Ascending aorta (tissue), 2 donors: ENCODE results near the gene MAML3. TPM values are rescaled to one million over a fixed set of nuclear protein-coding genes. Genes with fewer than 3 reads are reported as not detected.

Experiments used
- DNase-seq, 2 donors: peaks; one replicate each; pipeline ENCODE4 v3.0.0-alpha.2; 2019; ENCODE audit warnings: low spot score in 2 of 2
- H3K27ac ChIP-seq, 2 donors: fragments of 200-600 bp; sonication (generic); one replicate each; pipeline ENCODE4 v1.5.1; 2016 to 2017; ENCODE audit warnings: mild to moderate bottlenecking in 1 of 2
- H3K27me3 ChIP-seq: fragments of 200-600 bp; sonication (generic); one replicate; pipeline ENCODE4 v1.5.1; 2017
- H3K36me3 ChIP-seq, 2 donors: fragments of 200-600 bp; sonication (generic); one replicate each; pipeline ENCODE4 v1.5.1; 2016
- H3K4me1 ChIP-seq, 2 donors: fragments of 200-600 bp; sonication (generic); one replicate each; pipeline ENCODE4 v1.5.1; 2016 to 2017; ENCODE audit warnings: mild to moderate bottlenecking in 1 of 2
- H3K4me3 ChIP-seq, 2 donors: fragments of 200-600 bp; sonication (generic); one replicate each; pipeline ENCODE4 v1.5.1; 2016 to 2017; ENCODE audit warnings: mild to moderate bottlenecking in 1 of 2
- H3K9me3 ChIP-seq, 2 donors: fragments of 200-600 bp; sonication (generic); one replicate each; pipeline ENCODE4 v1.5.1; 2016
- intact Hi-C: fragments of 100-400 bp; cut with DNase I; formaldehyde crosslinking; loops from one replicate; pipeline ENCODE4 v1.15.1; 2023
- total RNA-seq: library from RNA; depleted of rRNA; stranded (reverse); fragments of >200 nt; gene quantifications from one replicate; pipeline ENCODE4 v1.1.0, GENCODE V29; 2016
- TF ChIP-seq, protein P1 (sequence below), 3 experiments: fragments of 200-600 bp in 2 of 3; fragments of 450-650 bp in 1 of 3; sonication (generic) in 2 of 3; IDR thresholded peaks; one replicate each; pipeline ENCODE4 v1.5.1; 2016 to 2019; ENCODE audit warnings: antibody characterized with exemption in 3 of 3, mild to moderate bottlenecking in 1 of 3, moderate library complexity in 1 of 3

The MAML3 gene
- total RNA-seq, 1 donor from 2014 or later = 4.7 TPM

DNA sequence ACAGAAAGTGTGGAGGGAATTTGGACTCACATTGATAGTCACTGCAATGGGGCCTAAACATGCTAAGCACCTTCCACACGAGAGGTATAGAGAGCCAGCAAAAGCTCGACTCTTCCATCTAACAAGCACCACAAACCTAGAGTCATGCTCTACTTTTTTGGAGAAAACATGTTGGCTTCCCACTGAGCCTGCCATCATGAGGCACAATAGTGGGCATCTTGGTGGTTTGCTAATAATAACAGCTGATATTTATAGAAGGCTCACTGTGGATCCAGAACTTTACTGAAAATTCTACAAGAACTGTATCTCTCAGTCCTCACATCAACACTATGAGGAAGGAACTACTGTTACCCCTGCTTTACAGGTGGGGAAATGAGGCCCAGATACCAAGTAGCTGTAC, 26.6 kb downstream of the MAML3 start:
- TF ChIP-seq, protein P1, sequence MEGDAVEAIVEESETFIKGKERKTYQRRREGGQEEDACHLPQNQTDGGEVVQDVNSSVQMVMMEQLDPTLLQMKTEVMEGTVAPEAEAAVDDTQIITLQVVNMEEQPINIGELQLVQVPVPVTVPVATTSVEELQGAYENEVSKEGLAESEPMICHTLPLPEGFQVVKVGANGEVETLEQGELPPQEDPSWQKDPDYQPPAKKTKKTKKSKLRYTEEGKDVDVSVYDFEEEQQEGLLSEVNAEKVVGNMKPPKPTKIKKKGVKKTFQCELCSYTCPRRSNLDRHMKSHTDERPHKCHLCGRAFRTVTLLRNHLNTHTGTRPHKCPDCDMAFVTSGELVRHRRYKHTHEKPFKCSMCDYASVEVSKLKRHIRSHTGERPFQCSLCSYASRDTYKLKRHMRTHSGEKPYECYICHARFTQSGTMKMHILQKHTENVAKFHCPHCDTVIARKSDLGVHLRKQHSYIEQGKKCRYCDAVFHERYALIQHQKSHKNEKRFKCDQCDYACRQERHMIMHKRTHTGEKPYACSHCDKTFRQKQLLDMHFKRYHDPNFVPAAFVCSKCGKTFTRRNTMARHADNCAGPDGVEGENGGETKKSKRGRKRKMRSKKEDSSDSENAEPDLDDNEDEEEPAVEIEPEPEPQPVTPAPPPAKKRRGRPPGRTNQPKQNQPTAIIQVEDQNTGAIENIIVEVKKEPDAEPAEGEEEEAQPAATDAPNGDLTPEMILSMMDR (IDR thresholded peaks at IDR 0.05) = no peak
- intact Hi-C loops = no loop called here

DNA sequence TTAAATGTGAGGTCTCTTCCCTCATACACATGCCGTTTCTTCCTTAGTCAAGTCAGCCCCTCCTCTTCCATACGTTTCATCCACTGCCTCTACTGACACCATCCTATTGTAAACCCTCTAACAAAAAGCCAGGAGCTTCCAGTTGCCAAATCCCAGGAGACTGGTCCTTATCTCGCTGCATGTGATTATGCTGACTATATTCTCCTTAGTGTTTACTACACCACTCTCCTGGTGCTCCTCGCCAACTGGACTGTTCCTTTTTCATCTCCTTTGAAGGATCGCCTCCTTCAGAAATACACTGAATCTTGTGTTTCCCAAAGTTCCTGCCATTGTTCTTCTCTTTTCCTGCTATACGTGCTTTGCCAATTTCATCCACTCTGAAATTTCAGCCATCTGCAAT, 27.7 kb downstream of the MAML3 start:
- no peak for DNase-seq
- Histone ChIP-seq H3K4me3 (no peak overlapping the region), H3K9me3 (no peaks in the 10 kb centered on the region), H3K4me1 (peaks cover 0 to 3% of the 10 kb centered on the region in 2 donors), H3K36me3 (no peaks in the 10 kb centered on the region), H3K27me3 (no peaks in the 10 kb centered on the region), H3K27ac (no peak overlapping the region)
- intact Hi-C loops = no loop called here
- TF ChIP-seq, protein P1 (IDR thresholded peaks at IDR 0.05) = no peak

More for the DNA sequence above, 26.6 kb downstream of the MAML3 start:
- Histone ChIP-seq H3K4me3 (no peak overlapping the region), H3K9me3 (no peaks in the 10 kb centered on the region), H3K27ac (no peak overlapping the region), H3K4me1 (peaks cover 0 to 3% of the 10 kb centered on the region in 2 donors), H3K27me3 (no peaks in the 10 kb centered on the region), H3K36me3 (no peaks in the 10 kb centered on the region)
- DNase-seq = no peak

DNA sequence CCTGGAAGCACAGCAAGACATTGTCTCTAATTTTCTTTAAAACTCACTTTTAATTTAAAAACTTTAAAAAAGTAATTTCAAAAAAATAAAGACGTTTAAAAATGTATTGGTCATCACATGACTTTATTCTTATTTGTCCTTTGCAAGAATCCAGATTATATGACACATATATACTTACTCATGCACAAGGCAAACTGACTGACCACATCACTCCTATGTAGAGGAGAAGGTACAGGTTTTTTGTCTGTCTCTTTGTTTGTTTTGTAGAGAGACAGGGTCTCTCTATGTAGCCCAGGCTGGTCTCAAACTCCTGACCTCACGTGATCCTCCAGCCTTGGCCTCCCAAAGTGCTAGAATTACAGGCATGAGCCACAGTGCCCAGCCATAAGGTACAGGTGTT, 28.6 kb downstream of the MAML3 start:
- no peak overlapping the region for H3K27ac ChIP-seq
- H3K27me3 ChIP-seq = no peaks in the 10 kb centered on the region
- H3K4me1 ChIP-seq = peaks cover 0 to 3% of the 10 kb centered on the region in 2 donors
- TF ChIP-seq, protein P1 (IDR thresholded peaks at IDR 0.05) = no peak
- intact Hi-C loops = no loop called here
- no peak for DNase-seq
- H3K4me3 ChIP-seq = no peak overlapping the region
- H3K36me3 ChIP-seq = no peaks in the 10 kb centered on the region
- no peaks in the 10 kb centered on the region for H3K9me3 ChIP-seq

DNA sequence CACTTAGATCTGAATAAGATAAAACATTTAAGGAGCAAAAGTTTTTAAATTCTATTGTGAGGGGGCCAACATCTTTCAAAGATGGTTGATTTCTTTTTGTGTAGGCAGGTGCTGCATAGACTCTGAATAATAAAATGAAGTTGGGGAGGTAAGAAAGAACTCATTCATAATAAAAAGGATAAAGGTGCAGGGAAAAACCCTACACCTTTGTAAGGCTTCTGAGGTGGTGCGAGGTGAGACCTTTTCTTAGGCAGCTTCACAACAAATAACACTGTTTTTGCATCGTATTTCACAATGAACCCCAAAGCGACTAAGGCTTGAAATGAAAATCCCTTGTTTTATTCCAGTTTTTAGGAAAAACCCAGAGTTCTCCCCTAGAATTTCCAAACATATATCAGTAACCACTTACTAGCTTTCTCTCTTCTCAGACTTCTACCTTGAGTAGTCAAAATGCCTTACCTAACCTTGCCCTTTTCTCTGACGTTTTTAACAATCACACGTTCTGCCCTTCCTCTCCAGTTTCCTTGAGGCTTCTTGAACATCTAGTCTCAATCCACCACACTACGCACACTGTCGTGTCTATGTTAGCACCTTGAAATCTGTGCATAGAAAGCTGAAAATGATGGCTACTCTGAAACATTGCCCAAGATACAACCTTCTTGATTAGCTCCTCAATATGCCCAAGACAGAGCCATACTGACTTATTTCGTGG, 30.2 kb downstream of the MAML3 start:
- intact Hi-C loops = no loop called here
- no peak overlapping the region for H3K4me3 ChIP-seq
- H3K9me3 ChIP-seq = no peaks in the 10 kb centered on the region

DNA sequence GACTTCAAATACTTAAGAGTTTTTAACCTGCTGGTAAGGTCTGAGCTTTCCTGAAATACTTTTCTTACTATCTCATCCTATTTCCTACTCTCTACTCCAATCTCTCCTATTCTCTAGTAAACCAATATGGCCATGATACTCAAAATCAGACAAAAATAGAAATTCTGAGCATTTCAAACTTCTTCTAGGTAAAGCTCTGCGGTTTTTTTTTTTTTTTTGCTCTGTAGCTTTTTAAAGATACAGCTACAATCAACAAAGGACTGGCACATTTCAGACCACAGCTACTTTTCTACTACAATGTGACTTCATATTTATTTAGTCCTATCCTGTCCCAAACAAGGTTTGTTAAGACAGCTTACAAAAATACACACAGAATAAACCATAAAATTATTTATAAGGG, 31.1 kb downstream of the MAML3 start:
- H3K4me1 ChIP-seq = peaks cover 0 to 1% of the 10 kb centered on the region in 2 donors
- no peaks in the 10 kb centered on the region for H3K36me3 ChIP-seq
- H3K27ac ChIP-seq = no peak overlapping the region
- no peaks in the 10 kb centered on the region for H3K9me3 ChIP-seq
- H3K4me3 ChIP-seq = no peak overlapping the region
- TF ChIP-seq, protein P1 (IDR thresholded peaks at IDR 0.05) = no peak
- DNase-seq = no peak
- intact Hi-C loops = no loop called here
- H3K27me3 ChIP-seq = no peaks in the 10 kb centered on the region

More for the DNA sequence above, 30.2 kb downstream of the MAML3 start:
- Histone ChIP-seq H3K36me3 (no peaks in the 10 kb centered on the region), H3K4me1 (peaks cover 0 to 3% of the 10 kb centered on the region in 2 donors), H3K27ac (no peak overlapping the region), H3K27me3 (no peaks in the 10 kb centered on the region)
- TF ChIP-seq, protein P1 (IDR thresholded peaks at IDR 0.05) = no peak
- DNase-seq = no peak
